GM23338 (cell line): ENCODE measurements around the gene TMEM151B. TPM values are rescaled to one million over a fixed set of nuclear protein-coding genes. Genes with fewer than 3 reads are reported as not detected.
"Not testable (repeated sequence)": the region's sequence is repeated elsewhere in the genome, so short reads cannot be mapped to it uniquely, and the experiment has no call there.

Experiments used
- ATAC-seq: fragments of 200-7000 bp; cut with Tn5 transposase; 3 replicates; pipeline ENCODE4 v1.9.1; 2020
- DNase-seq: peaks from one replicate; pipeline ENCODE4 v3.0.0-alpha.2; 2015; ENCODE audit warnings: low spot score
- H2AFZ ChIP-seq: fragments of 200-600 bp; sonication (generic); 2 replicates; pipeline ENCODE4 v1.8.0; 2016; ENCODE audit warnings: antibody characterized with exemption, mild to moderate bottlenecking, moderate library complexity
- H3F3A ChIP-seq: fragments of 200-600 bp; sonication (generic); replicated peaks from 2 replicates; pipeline ENCODE4 v1.8.0; 2017; ENCODE audit warnings: antibody characterized with exemption, mixed run types, low read depth
- H3K27ac ChIP-seq: fragments of 200-600 bp; sonication (generic); 2 replicates; pipeline ENCODE4 v1.6.1; 2016; ENCODE audit warnings: low read depth
- H3K27me3 ChIP-seq: fragments of 200-600 bp; sonication (generic); 2 replicates; pipeline ENCODE4 v1.8.0; 2016; ENCODE audit warnings: mild to moderate bottlenecking, mixed run types, moderate library complexity; ENCODE audit not compliant: insufficient read depth
- H3K36me3 ChIP-seq: fragments of 200-600 bp; sonication (generic); 2 replicates; pipeline ENCODE4 v1.8.0; 2016; ENCODE audit warnings: mild to moderate bottlenecking; ENCODE audit not compliant: insufficient read depth
- H3K4me1 ChIP-seq: fragments of 200-600 bp; sonication (generic); 2 replicates; pipeline ENCODE4 v1.8.0; 2016; ENCODE audit warnings: mild to moderate bottlenecking, moderate library complexity; ENCODE audit not compliant: insufficient read depth
- H3K4me2 ChIP-seq: fragments of 200-600 bp; sonication (generic); 2 replicates; pipeline ENCODE4 v1.7.1; 2017; ENCODE audit warnings: mixed run types
- H3K4me3 ChIP-seq: fragments of 200-600 bp; sonication (generic); 2 replicates; pipeline ENCODE4 v1.6.1; 2016; ENCODE audit warnings: mixed run types
- H3K79me2 ChIP-seq: fragments of 200-600 bp; sonication (generic); replicated peaks from 2 replicates; pipeline ENCODE4 v1.8.0; 2017; ENCODE audit warnings: mild to moderate bottlenecking; ENCODE audit not compliant: insufficient read depth
- H3K9me2 ChIP-seq: fragments of 200-600 bp; sonication (generic); 2 replicates; pipeline ENCODE4 v1.8.0; 2017; ENCODE audit not compliant: insufficient read depth
- H4K20me1 ChIP-seq: fragments of 200-600 bp; sonication (generic); replicated peaks from 2 replicates; pipeline ENCODE4 v1.8.0; 2017; ENCODE audit warnings: mild to moderate bottlenecking; ENCODE audit not compliant: insufficient read depth
- H3K27ac Mint-ChIP-seq: 2 replicates; pipeline ENCODE4 v1.8.0; 2020; ENCODE audit warnings: inconsistent platforms, mild to moderate bottlenecking, moderate library complexity, mixed read lengths
- H3K27me3 Mint-ChIP-seq: 3 replicates; pipeline ENCODE4 v1.8.0; 2022; ENCODE audit warnings: low read depth, mild to moderate bottlenecking, moderate library complexity, mixed read lengths, inconsistent platforms; ENCODE audit not compliant: insufficient read depth, poor library complexity
- H3K36me3 Mint-ChIP-seq: 3 replicates; pipeline ENCODE4 v1.8.0; 2021; ENCODE audit warnings: low read depth, mild to moderate bottlenecking, inconsistent platforms, moderate library complexity, mixed read lengths
- H3K4me1 Mint-ChIP-seq: 3 replicates; pipeline ENCODE4 v1.8.0; 2020; ENCODE audit warnings: mild to moderate bottlenecking, inconsistent platforms, mixed read lengths
- H3K4me3 Mint-ChIP-seq: 3 replicates; pipeline ENCODE4 v1.8.0; 2021; ENCODE audit warnings: moderate library complexity, mild to moderate bottlenecking, inconsistent platforms, mixed read lengths
- H3K9me3 Mint-ChIP-seq: 3 replicates; pipeline ENCODE4 v1.8.0; 2020; ENCODE audit warnings: moderate library complexity, mild to moderate bottlenecking, inconsistent platforms, mixed read lengths
- CREB1 ChIP-seq: fragments of 250-450 bp; sonication (Bioruptor Pico); IDR thresholded peaks from 2 replicates; pipeline ENCODE4 v1.5.0; 2020; ENCODE audit warnings: low read depth, mild to moderate bottlenecking, moderate library complexity
- CTCF ChIP-seq, 2 experiments: fragments of 200-600 bp in 1 of 2; sonication (generic) in 1 of 2; conservative IDR thresholded peaks; 2 replicates each; pipeline versions ENCODE4 v1.5.1 to v1.6.1; 2016 to 2017; ENCODE audit warnings: antibody characterized with exemption in 2 of 2, low read depth in 2 of 2, mild to moderate bottlenecking in 2 of 2, moderate library complexity in 1 of 2
- ETS1 ChIP-seq: IDR thresholded peaks from 2 replicates; pipeline ENCODE4 v1.6.1; 2016; ENCODE audit warnings: antibody characterized with exemption
- JUNB ChIP-seq: IDR thresholded peaks from one replicate; pipeline ENCODE4 v1.6.1; 2016; ENCODE audit warnings: antibody characterized with exemption; ENCODE audit not compliant: unreplicated experiment
- NANOG ChIP-seq: IDR thresholded peaks from 2 replicates; pipeline ENCODE4 v1.6.1; 2016; ENCODE audit warnings: antibody characterized with exemption, borderline replicate concordance
- POLR2AphosphoS5 ChIP-seq: IDR thresholded peaks from 2 replicates; pipeline ENCODE4 v1.6.1; 2016; ENCODE audit warnings: antibody characterized with exemption, low read depth
- ZNF114 ChIP-seq: fragments of 250-450 bp; sonication (Bioruptor Pico); IDR thresholded peaks from 2 replicates; pipeline ENCODE4 v1.5.0; 2020; ENCODE audit warnings: mild to moderate bottlenecking, moderate library complexity
- ZNF331 ChIP-seq: fragments of 250-450 bp; sonication (Bioruptor Pico); IDR thresholded peaks from 2 replicates; pipeline ENCODE4 v1.5.0; 2020; ENCODE audit warnings: low read depth, mild to moderate bottlenecking, moderate library complexity
- polyA plus RNA-seq: library from polyadenylated mRNA; unstranded; fragments of >200 nt; fragmentation: Nextera tagmentation; extraction: Ambion mirVana; gene quantifications from 2 replicates; pipeline ENCODE4 v1.2.1, GENCODE V29; 2016
- total RNA-seq: library from RNA; depleted of rRNA; stranded (reverse); fragments of >200 nt; shearing (Covaris generic); gene quantifications from 2 replicates; pipeline ENCODE4 v1.2.3, GENCODE V29; 2014

The TMEM151B gene
- total and polyA plus RNA-seq, 2 experiments from 2014 or later: 0.91 to 14.6 TPM

DNA sequence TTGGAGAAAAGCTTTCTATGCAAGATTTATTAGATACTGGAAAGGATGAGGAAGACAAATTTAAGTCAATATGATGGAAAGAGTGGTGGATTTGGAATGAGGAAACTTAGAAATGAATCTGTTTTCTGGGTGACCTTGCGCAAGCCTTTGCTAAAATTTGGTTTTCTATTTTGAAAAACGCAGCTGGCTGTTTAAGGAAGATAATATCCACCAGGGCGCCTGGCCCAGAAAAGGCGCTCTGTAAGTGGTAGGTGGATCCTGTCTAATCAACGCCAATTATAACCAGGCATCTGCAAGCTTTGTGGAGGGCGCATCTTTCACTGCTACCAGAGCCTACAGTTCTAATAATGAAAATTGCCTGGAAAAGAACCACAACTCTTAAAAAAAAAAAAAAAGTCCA lies 71.8 kb downstream of the TMEM151B start:
- no peak; the same call in 2 of the 3 replicates for ATAC-seq

DNA sequence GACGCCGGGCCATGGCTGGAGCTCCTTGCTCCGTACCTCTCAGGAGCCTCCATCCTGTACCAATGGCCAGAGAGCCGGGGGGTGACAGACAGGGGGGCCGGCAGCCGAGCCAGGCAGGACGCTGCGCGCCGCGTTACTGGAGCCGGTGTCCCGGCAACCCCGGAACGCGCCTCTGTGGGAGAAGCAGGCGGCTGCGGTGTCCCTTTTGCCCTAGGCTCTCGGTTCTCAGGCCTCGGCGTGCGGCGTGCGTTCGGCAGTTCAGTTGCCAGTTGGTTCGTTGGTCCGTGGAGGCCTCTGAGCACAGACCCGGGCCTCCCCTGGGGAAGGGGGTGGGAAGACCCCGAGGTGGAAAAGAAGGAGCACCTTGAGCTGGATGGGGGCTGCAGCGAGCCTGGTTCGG lies 72.2 kb downstream of the TMEM151B start, which contains the start of gene SPATS1:
Gene SPATS1, plus strand, starts transcription at position 162 of the 400 bp plus-strand sequence. CDS start 446 bp downstream, outside the sequence.
- ATAC-seq (peak; percentile 83), DNase-seq (peak; percentile 85)
- Histone ChIP-seq H3K79me2 (no peaks in the 10 kb centered on the region), H3K27ac (no peak within 1 kb of the TSS), H3K4me1 (0 out of 2 replicates have a peak, but pooled peaks cover 6% of the 10 kb centered on the region), H3K4me2 (peak within 1 kb of the TSS; percentile 69), H3K4me3 (peak within 1 kb of the TSS; percentile 45), H3K27me3 (peaks cover 23% of the 10 kb centered on the region), H3F3A (no peaks in the 10 kb centered on the region), H4K20me1 (no peaks in the 10 kb centered on the region), H3K9me2 (no peaks in the 10 kb centered on the region), H2AFZ (peak within 1 kb of the TSS; percentile 76), H3K36me3 (no peaks in the 10 kb centered on the region)
- no peak within 1 kb of the TSS for H3K27ac Mint-ChIP-seq
- peaks cover 8% of the 10 kb centered on the region; the same call in 2 of the 3 replicates for H3K4me1 Mint-ChIP-seq
- peaks cover 10% of the 10 kb centered on the region for H3K27me3 Mint-ChIP-seq
- H3K36me3 Mint-ChIP-seq: no peaks in the 10 kb centered on the region
- TF ChIP-seq POLR2AphosphoS5 (0 out of 2 replicates have a peak, but pooled peaks have one; percentile 35), CREB1 (CRISPR knock-in tag) (no peak), ETS1 (no peak)
- peak within 1 kb of the TSS; percentile 6 for H3K4me3 Mint-ChIP-seq
- H3K9me3 Mint-ChIP-seq: no peaks in the 10 kb centered on the region

More for the DNA sequence above, 71.8 kb downstream of the TMEM151B start:
- Mint-ChIP-seq H3K36me3 (no peaks in the 10 kb centered on the region), H3K27me3 (peaks cover 10% of the 10 kb centered on the region), H3K9me3 (no peaks in the 10 kb centered on the region), H3K4me3 (peak overlapping the region; percentile 6; the same call in 2 of the 3 replicates), H3K4me1 (peaks cover 9% of the 10 kb centered on the region), H3K27ac (no peak overlapping the region)
- H2AFZ ChIP-seq: peak overlapping the region; percentile 76
- no peaks in the 10 kb centered on the region for H3F3A ChIP-seq
- no peaks in the 10 kb centered on the region for H3K36me3 ChIP-seq
- no peaks in the 10 kb centered on the region for H4K20me1 ChIP-seq
- H3K4me2 ChIP-seq: peak overlapping the region; percentile 69
- H3K4me3 ChIP-seq: peak overlapping the region; percentile 45
- no peak overlapping the region for H3K27ac ChIP-seq
- DNase-seq: no peak
- H3K79me2 ChIP-seq: no peaks in the 10 kb centered on the region
- peaks cover 23% of the 10 kb centered on the region for H3K27me3 ChIP-seq
- H3K9me2 ChIP-seq: no peaks in the 10 kb centered on the region
- 0 out of 2 replicates have a peak, but pooled peaks cover 6% of the 10 kb centered on the region for H3K4me1 ChIP-seq
- TF ChIP-seq CREB1 (CRISPR knock-in tag) (no peak), CTCF (conservative IDR thresholded peaks at IDR 0.05; ENCODE audit: low read depth in 2 of 2) (no peak), JUNB (no peak), NANOG (no peak), ZNF114 (no peak), ZNF331 (CRISPR knock-in tag) (no peak)

DNA sequence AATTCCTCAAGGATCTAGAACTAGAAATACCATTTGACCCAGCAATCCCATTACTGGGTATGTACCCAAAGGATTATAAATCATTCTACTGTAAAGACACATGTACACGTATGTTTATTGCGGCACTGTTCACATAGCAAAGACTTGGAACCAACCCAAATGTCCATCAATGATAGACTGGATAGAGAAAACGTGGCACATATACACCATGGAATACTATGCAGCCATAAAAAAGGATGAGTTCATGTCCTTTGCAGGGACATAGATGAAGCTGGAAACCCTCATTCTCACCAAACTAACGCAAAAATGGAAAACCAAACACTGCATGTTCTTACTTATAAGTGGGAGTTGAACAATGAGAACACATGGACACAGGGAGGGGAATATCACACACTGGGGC lies 76.6 kb downstream of the TMEM151B start:
- H3K4me1 Mint-ChIP-seq: peaks cover 17% of the 10 kb centered on the region
- H3K36me3 Mint-ChIP-seq, DNase-seq: not testable (repeated sequence)

More for the DNA sequence above, 76.6 kb downstream of the TMEM151B start:
- not testable (repeated sequence) for H2AFZ ChIP-seq, H3F3A ChIP-seq, H3K4me3 ChIP-seq, H3K36me3 ChIP-seq, H3K9me3 Mint-ChIP-seq, H3K27me3 Mint-ChIP-seq, H3K27ac ChIP-seq, H3K9me2 ChIP-seq, H3K27ac Mint-ChIP-seq, H3K79me2 ChIP-seq, H3K4me2 ChIP-seq, H4K20me1 ChIP-seq, ATAC-seq, H3K4me3 Mint-ChIP-seq
- H3K4me1 ChIP-seq: peaks cover 17% of the 10 kb centered on the region
- peaks cover 16% of the 10 kb centered on the region for H3K27me3 ChIP-seq
